OCI-LY1 (cell line): Measurements from ENCODE around the gene GOPC.

Experiments
- H2AFZ ChIP-seq: fragments of 200-600 bp; sonication (generic), shearing (Covaris generic); 2 replicates; pipeline ENCODE4 v1.6.0; 2014; ENCODE audit warnings: antibody characterized with exemption, mild to moderate bottlenecking, low read length
- H3F3A ChIP-seq: fragments of 200-600 bp; sonication (generic), shearing (Covaris generic); 2 replicates; pipeline ENCODE4 v1.6.0; 2014; ENCODE audit warnings: mild to moderate bottlenecking, antibody characterized with exemption, low read length, moderate library complexity; ENCODE audit not compliant: insufficient read depth
- H3K27ac ChIP-seq: fragments of 200-600 bp; sonication (generic); 2 replicates; pipeline ENCODE4 v1.5.1; 2014; ENCODE audit warnings: low read length, mixed run types, mild to moderate bottlenecking, low read depth; ENCODE audit not compliant: poor library complexity, severe bottlenecking
- H3K27me3 ChIP-seq: fragments of 200-600 bp; sonication (generic); 2 replicates; pipeline ENCODE4 v1.6.0; 2014; ENCODE audit warnings: antibody characterized with exemption, mild to moderate bottlenecking, low read length, moderate library complexity; ENCODE audit not compliant: insufficient read depth
- H3K36me3 ChIP-seq: fragments of 200-600 bp; sonication (generic); 2 replicates; pipeline ENCODE4 v1.6.1; 2014; ENCODE audit warnings: mild to moderate bottlenecking, antibody characterized with exemption, low read length, moderate library complexity, mixed read lengths; ENCODE audit not compliant: insufficient read depth
- H3K4me1 ChIP-seq: fragments of 200-600 bp; sonication (generic); 2 replicates; pipeline ENCODE4 v1.5.1; 2014; ENCODE audit warnings: mild to moderate bottlenecking, low read length, moderate library complexity; ENCODE audit not compliant: insufficient read depth, severe bottlenecking
- H3K4me2 ChIP-seq: fragments of 200-600 bp; sonication (generic), shearing (Covaris generic); 2 replicates; pipeline ENCODE4 v1.6.1; 2014; ENCODE audit warnings: low read length
- H3K4me3 ChIP-seq: fragments of 200-600 bp; sonication (generic); 2 replicates; pipeline ENCODE4 v1.5.1; 2014; ENCODE audit warnings: low read length, low read depth, mild to moderate bottlenecking, mixed read lengths; ENCODE audit not compliant: poor library complexity, severe bottlenecking
- H3K79me2 ChIP-seq: fragments of 200-600 bp; shearing (Covaris generic); 2 replicates; pipeline ENCODE4 v1.6.1; 2016; ENCODE audit warnings: mixed run types, low read length, mixed read lengths; ENCODE audit not compliant: insufficient read depth
- H3K9ac ChIP-seq: fragments of 200-600 bp; sonication (generic), shearing (Covaris generic); 2 replicates; pipeline ENCODE4 v1.6.1; 2014; ENCODE audit warnings: mild to moderate bottlenecking, low read length, mixed read lengths
- H3K9me2 ChIP-seq: fragments of 200-600 bp; sonication (generic), shearing (Covaris generic); 2 replicates; pipeline ENCODE4 v1.6.1; 2014; ENCODE audit warnings: low read depth, mild to moderate bottlenecking, low read length, mixed read lengths
- H3K9me3 ChIP-seq: fragments of 200-600 bp; shearing (Covaris generic); 2 replicates; pipeline ENCODE4 v1.6.1; 2014; ENCODE audit warnings: low read length, mixed read lengths
- H4K20me1 ChIP-seq: fragments of 200-600 bp; sonication (generic), shearing (Covaris generic); 2 replicates; pipeline ENCODE4 v1.6.0; 2016; ENCODE audit warnings: mild to moderate bottlenecking, low read length; ENCODE audit not compliant: insufficient read depth
- EZH2 ChIP-seq: fragments of 200-600 bp; sonication (generic), shearing (Covaris generic); IDR thresholded peaks from 2 replicates; pipeline ENCODE4 v1.8.0; 2017; ENCODE audit warnings: borderline replicate concordance, mixed run types, mild to moderate bottlenecking, antibody characterized with exemption, low read length, moderate library complexity, mixed read lengths
- TF ChIP-seq, protein P1 (sequence below): fragments of 200-600 bp; sonication (generic), shearing (Covaris generic); IDR thresholded peaks from 2 replicates; pipeline ENCODE4 v1.5.1; 2017; ENCODE audit warnings: mild to moderate bottlenecking, antibody characterized with exemption, low read length, moderate library complexity, mixed read lengths

The GOPC gene

DNA sequence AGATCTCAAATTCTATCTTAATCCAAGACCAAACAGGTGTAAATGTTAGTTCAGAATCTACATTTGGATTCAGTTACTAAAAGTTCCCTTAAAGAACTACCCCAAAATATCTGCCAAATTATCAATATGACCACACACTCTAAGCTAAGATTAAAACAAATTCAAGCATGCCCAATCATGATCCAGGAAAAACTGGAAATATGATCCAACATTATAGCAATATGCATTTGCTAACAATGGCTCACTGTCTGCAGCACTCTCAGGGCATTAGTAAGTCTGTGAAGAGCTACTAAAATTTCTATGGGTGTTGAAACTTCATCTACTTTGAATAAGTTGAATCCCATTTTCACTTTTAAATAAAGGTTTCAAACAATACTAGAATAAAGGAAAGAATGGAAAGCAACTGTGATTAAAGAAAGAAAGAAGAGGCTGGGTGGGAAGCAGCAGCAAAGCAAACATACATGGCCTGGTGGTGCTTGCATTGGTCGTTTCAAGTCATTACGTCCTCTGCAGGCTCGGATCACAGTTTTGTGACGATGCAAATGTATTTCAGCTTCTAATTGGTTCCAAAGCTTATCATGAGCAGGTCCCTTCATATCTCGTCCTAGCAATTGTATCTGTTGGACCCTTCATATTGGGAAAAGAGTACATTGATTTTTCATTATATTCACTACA, 29.2 kb downstream of the GOPC start:
- H3K36me3 ChIP-seq: peaks cover 80% of the 10 kb centered on the region

DNA sequence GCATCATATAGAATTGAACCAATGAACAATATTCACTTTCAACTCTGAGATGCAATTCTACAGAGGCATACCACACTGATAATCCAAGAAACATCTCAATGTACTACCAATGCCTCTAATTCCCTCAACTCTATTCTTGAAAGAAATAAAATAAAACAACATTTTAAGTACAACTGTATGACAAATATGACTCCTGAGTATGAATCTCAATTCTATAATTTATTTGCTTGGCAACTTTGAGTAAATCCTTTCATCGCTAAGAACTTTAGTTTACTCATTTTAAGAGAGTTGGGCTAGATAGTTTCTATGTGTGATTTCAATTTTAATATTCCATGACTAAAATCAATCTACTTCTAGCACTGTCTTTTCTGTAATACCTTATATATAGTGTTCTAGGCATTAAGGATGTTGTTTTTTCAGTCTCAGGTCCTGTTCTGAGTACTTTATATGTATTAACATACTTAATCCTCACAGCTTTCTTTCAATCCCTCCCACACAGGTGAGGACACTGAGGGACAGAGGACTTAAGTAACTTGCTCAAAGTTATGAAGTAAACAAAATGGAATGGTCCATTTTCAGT, 33.4 kb downstream of the GOPC start:
- no peaks in the 10 kb centered on the region for H3F3A ChIP-seq
- H2AFZ ChIP-seq: no peak overlapping the region
- H3K4me3 ChIP-seq: no peak overlapping the region
- H3K9ac ChIP-seq: no peak overlapping the region
- TF ChIP-seq EZH2: no peak
- TF ChIP-seq, protein P1, sequence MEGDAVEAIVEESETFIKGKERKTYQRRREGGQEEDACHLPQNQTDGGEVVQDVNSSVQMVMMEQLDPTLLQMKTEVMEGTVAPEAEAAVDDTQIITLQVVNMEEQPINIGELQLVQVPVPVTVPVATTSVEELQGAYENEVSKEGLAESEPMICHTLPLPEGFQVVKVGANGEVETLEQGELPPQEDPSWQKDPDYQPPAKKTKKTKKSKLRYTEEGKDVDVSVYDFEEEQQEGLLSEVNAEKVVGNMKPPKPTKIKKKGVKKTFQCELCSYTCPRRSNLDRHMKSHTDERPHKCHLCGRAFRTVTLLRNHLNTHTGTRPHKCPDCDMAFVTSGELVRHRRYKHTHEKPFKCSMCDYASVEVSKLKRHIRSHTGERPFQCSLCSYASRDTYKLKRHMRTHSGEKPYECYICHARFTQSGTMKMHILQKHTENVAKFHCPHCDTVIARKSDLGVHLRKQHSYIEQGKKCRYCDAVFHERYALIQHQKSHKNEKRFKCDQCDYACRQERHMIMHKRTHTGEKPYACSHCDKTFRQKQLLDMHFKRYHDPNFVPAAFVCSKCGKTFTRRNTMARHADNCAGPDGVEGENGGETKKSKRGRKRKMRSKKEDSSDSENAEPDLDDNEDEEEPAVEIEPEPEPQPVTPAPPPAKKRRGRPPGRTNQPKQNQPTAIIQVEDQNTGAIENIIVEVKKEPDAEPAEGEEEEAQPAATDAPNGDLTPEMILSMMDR: no peak
- no peaks in the 10 kb centered on the region for H3K79me2 ChIP-seq
- H3K4me2 ChIP-seq: no peak overlapping the region
- H3K27me3 ChIP-seq: no peaks in the 10 kb centered on the region
- H3K4me1 ChIP-seq: no peaks in the 10 kb centered on the region
- no peaks in the 10 kb centered on the region for H3K9me3 ChIP-seq
- no peak overlapping the region for H3K27ac ChIP-seq
- no peaks in the 10 kb centered on the region for H4K20me1 ChIP-seq
- H3K9me2 ChIP-seq: no peaks in the 10 kb centered on the region
- H3K36me3 ChIP-seq: peaks cover 78% of the 10 kb centered on the region

More for the DNA sequence above, 29.2 kb downstream of the GOPC start:
- no peak overlapping the region for H3K4me3 ChIP-seq
- no peak overlapping the region for H3K4me2 ChIP-seq
- no peaks in the 10 kb centered on the region; the same call in 1 of the 2 replicates for H3K9me2 ChIP-seq
- no peaks in the 10 kb centered on the region for H3K4me1 ChIP-seq
- no peaks in the 10 kb centered on the region for H3K27me3 ChIP-seq
- no peaks in the 10 kb centered on the region for H3K9me3 ChIP-seq
- no peaks in the 10 kb centered on the region for H4K20me1 ChIP-seq
- no peak overlapping the region for H2AFZ ChIP-seq
- H3K79me2 ChIP-seq: no peaks in the 10 kb centered on the region
- no peak overlapping the region for H3K27ac ChIP-seq
- H3K9ac ChIP-seq: no peak overlapping the region
- H3F3A ChIP-seq: no peaks in the 10 kb centered on the region
- TF ChIP-seq EZH2: no peak
- TF ChIP-seq, protein P1: no peak

DNA sequence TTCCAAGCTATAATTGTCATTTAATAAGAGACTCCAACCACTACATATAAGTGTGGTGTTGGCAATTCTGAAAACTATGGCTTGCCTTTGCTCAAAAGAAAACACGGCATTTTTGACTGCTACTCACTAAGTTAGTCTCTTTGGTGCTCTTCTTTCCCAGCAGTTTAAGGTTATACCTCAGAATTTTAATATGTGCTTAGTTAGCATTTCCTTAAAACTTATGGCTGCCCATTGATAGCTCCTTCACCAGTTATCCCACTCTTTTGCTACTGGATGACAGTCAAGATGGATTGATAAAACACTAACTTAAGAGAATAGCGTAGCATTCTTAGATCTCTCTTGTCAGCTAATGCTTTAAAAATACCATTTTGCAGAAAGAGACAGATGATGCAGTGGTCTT, 34.1 kb downstream of the GOPC start:
- no peaks in the 10 kb centered on the region for H3K27me3 ChIP-seq
- H3K9me3 ChIP-seq: no peaks in the 10 kb centered on the region
- H2AFZ ChIP-seq: no peak overlapping the region
- H3K4me1 ChIP-seq: no peaks in the 10 kb centered on the region
- H3K4me2 ChIP-seq: no peak overlapping the region
- H3K27ac ChIP-seq: no peak overlapping the region
- TF ChIP-seq EZH2: no peak
- TF ChIP-seq, protein P1: no peak
- no peak overlapping the region for H3K9ac ChIP-seq
- H3K36me3 ChIP-seq: peaks cover 78% of the 10 kb centered on the region
- H4K20me1 ChIP-seq: no peaks in the 10 kb centered on the region
- H3K9me2 ChIP-seq: no peaks in the 10 kb centered on the region
- H3K4me3 ChIP-seq: no peak overlapping the region
- H3K79me2 ChIP-seq: no peaks in the 10 kb centered on the region
- H3F3A ChIP-seq: no peaks in the 10 kb centered on the region
